BJ (cell line): ENCODE data around the gene HRNR. TPM values are rescaled to one million over a fixed set of nuclear protein-coding genes. Genes with fewer than 3 reads are reported as not detected.

Experiments
- CTCF ChIA-PET: fragments of 350-600 bp; formaldehyde crosslinking; extraction: SDS; loops from one replicate; lab custom pipeline; 2021; ENCODE audit warnings: antibody characterized with exemption, inconsistent platforms; lab: Yijun Ruan, JAX
- POLR2A ChIA-PET: fragments of 300-600 bp; sonication (Branson Sonifier 250); formaldehyde crosslinking; extraction: SDS; loops from one replicate; lab custom pipeline; 2021; ENCODE audit warnings: antibody characterized with exemption; lab: Charles Lee
- DNase-seq: peaks from one replicate; pipeline ENCODE4 v3.0.0-alpha.2; 2011; ENCODE audit warnings: low read depth
- H3K27me3 ChIP-seq: 2 replicates; pipeline ENCODE4 v1.6.0; 2011; ENCODE audit warnings: low read length; ENCODE audit not compliant: control insufficient read depth, insufficient read depth
- H3K36me3 ChIP-seq: 2 replicates; pipeline ENCODE4 v1.5.1; 2011; ENCODE audit warnings: low read length; ENCODE audit not compliant: control insufficient read depth, insufficient read depth
- H3K4me3 ChIP-seq: 2 replicates; pipeline ENCODE4 v1.5.1; 2011; ENCODE audit warnings: low read depth, mild to moderate bottlenecking, control low read depth, low read length
- polyA plus RNA-seq: library from polyadenylated mRNA; depleted of rRNA; stranded (reverse); fragments of >200 nt; gene quantifications from 2 replicates; pipeline ENCODE4 v1.2.3, GENCODE V29; 2011
- TF ChIP-seq, protein P1 (sequence below): IDR thresholded peaks from 2 replicates; pipeline ENCODE4 v1.5.1; 2011; ENCODE audit warnings: low read depth, mild to moderate bottlenecking, control low read depth, inconsistent platforms, low read length, moderate library complexity; ENCODE audit not compliant: insufficient read depth

HRNR gene
- polyA plus RNA-seq, 1 experiment: not detected

DNA sequence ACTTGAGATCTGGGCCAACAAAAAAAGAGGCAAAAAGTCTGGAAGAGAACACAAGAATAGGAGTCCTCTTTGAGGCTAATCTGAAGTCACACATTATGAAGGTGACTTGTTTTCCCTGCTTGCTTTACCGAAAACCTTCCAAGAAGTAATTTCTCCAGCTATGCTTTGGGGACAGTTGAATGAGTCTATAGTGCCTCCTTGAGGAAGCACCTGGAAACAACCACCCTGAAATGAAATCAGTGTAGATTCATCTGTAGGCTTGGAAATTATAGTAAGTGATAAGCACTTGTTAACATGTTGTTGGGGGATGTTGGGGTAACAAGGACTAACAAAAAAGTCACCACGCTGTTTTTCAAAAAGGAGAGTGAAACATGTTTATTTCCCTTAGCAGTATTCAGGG lies 41.6 kb downstream of the HRNR start:
- ChIA-PET CTCF (interaction anchor here (1.3 to 10.9 kb wide), 11 partner anchors 10 to 276 kb away, joined by 4 to 276 read pairs (median 68); no protein-coding TSS in a partner anchor), POLR2A (no interaction called here)
- Histone ChIP-seq H3K36me3 (no peaks in the 10 kb centered on the region), H3K27me3 (no peaks in the 10 kb centered on the region; the same call in 1 of the 2 replicates), H3K4me3 (no peak overlapping the region)
- TF ChIP-seq, protein P1, sequence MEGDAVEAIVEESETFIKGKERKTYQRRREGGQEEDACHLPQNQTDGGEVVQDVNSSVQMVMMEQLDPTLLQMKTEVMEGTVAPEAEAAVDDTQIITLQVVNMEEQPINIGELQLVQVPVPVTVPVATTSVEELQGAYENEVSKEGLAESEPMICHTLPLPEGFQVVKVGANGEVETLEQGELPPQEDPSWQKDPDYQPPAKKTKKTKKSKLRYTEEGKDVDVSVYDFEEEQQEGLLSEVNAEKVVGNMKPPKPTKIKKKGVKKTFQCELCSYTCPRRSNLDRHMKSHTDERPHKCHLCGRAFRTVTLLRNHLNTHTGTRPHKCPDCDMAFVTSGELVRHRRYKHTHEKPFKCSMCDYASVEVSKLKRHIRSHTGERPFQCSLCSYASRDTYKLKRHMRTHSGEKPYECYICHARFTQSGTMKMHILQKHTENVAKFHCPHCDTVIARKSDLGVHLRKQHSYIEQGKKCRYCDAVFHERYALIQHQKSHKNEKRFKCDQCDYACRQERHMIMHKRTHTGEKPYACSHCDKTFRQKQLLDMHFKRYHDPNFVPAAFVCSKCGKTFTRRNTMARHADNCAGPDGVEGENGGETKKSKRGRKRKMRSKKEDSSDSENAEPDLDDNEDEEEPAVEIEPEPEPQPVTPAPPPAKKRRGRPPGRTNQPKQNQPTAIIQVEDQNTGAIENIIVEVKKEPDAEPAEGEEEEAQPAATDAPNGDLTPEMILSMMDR: peak; percentile 47
- DNase-seq: no peak

DNA sequence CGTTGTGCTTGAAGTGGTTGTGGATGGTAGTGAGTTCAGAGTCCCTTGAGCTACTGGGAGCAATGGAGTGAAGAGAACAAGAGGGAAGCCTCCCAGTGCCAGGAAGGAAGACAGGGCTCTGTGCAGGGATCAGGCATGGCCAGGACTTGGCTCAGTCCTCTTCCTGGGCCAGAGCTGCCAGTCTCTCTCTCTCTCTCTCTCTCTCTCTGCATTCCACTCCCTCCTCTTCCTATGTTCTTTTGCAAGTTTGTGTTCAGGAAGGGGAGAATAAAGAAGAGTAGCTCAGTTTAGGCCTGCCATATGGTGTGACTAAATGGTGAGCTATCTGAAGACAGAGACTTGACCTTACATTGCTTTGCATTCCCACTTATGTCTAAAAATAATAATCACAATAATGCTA lies 44.4 kb downstream of the HRNR start:
- Histone ChIP-seq H3K27me3 (no peaks in the 10 kb centered on the region), H3K36me3 (no peaks in the 10 kb centered on the region), H3K4me3 (no peak overlapping the region)
- POLR2A ChIA-PET: no interaction called here
- CTCF ChIA-PET: interaction anchor here (0.7 to 17.0 kb wide), 9 partner anchors 5 to 282 kb away, joined by 3 to 276 read pairs (median 5); no protein-coding TSS in a partner anchor
- no peak for DNase-seq
- TF ChIP-seq, protein P1: no peak

DNA sequence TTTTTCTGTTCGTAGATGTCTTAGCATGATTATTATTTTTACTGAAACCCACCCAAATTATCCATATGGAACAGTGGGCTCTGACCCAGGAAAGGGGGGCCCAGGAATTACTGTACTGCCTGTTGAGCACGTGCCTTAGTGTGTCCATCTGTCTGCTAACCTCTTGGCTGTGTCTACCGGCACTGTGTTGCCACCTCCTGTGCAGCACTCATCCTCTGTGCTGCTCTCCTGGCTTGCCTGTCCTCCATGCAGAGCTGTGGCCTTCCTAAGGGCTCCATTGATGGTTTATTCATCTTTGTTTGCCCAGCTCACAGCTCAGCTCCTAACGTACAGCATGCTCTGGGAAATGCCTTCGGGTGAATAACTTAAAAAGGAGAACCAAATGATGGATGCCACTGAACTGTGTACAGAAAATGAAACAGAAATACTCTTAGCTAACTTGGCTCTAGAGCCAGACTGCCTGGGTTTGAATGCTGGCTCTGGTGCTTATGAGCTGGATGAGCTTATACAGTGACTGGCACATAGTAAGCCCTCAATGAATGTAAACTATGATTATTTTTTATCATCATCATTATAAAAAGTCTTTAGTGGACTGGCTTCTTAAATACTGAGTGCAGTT lies 53.6 kb downstream of the HRNR start:
- ChIA-PET POLR2A (no interaction called here), CTCF (interaction anchor here (1.0 to 17.0 kb wide), 2 partner anchors 14 to 120 kb away, joined by 3 to 168 read pairs; no protein-coding TSS in a partner anchor)
- peaks cover 3% of the 10 kb centered on the region; the same call in 1 of the 2 replicates for H3K27me3 ChIP-seq
- H3K36me3 ChIP-seq: no peaks in the 10 kb centered on the region
- TF ChIP-seq, protein P1: no peak
- H3K4me3 ChIP-seq: no peak overlapping the region
- DNase-seq: no peak

DNA sequence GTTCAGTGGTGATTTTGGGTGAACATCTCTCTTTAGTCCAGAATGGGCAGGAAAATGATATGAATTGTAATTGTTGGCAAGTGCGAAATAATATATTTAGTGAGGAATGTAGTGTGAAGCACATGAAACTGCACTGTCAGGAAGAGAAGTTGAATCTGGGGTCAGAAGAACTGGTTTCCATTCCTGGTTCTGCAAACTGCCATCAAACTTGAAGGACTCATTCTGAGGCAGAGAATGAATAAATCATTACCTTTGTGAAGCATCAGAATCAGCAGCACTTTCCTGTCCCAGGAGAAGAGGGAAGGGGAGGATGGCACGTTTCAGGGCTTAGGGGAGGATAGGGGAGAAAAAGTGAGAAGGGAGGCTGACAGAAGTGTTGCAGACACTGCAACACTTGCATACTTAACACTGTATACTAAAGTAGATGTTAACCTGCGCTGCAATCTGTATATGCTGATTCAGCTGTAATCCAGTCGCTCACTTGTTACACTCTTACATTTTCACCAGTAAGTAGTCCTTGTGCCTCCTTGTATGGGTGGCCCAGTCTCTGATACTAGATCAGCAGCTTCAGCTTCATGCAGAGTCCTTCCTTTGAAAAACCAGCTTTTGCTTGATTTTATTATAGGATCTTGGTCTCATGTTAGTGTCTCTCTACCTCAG lies 54.5 kb downstream of the HRNR start:
- TF ChIP-seq, protein P1: no peak
- ChIA-PET POLR2A (no interaction called here), CTCF (interaction anchor here (0.9 to 17.0 kb wide), 4 partner anchors 15 to 289 kb away, joined by 3 to 168 read pairs (median 4); no protein-coding TSS in a partner anchor)
- DNase-seq: no peak
- H3K36me3 ChIP-seq: no peaks in the 10 kb centered on the region
- peaks cover 3% of the 10 kb centered on the region; the same call in 1 of the 2 replicates for H3K27me3 ChIP-seq
- no peak overlapping the region for H3K4me3 ChIP-seq

DNA sequence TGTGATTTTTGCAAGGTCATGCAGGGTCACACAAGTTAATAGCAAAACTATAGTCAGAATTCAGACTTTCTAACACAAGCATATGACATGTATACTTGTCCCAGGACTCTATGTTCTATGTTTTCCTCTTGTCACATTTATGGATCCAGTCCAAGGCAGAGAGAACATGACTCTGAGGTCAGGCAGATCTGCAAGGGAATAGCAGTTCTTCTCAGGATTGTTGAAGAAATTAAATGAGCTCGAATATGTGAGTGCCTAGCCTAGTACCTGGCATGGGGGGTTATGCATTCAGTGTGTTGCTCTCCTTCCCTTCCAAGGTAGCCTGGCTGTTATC lies 55.5 kb downstream of the HRNR start:
- H3K27me3 ChIP-seq: peaks cover 3% of the 10 kb centered on the region; the same call in 1 of the 2 replicates
- ChIA-PET POLR2A (interaction anchor here (0.6 kb wide), 1 partner anchor 8 kb away, joined by 6 read pairs; no protein-coding TSS in a partner anchor), CTCF (interaction anchor here (0.9 to 17.0 kb wide), 3 partner anchors 16 to 290 kb away, joined by 4 to 168 read pairs (median 5); no protein-coding TSS in a partner anchor)
- H3K36me3 ChIP-seq: no peaks in the 10 kb centered on the region
- no peak overlapping the region for H3K4me3 ChIP-seq
- TF ChIP-seq, protein P1: no peak
- DNase-seq: no peak
